Thyroid gland (tissue), 4 donors: ENCODE results near the gene BNC1. TPM values are rescaled to one million over a fixed set of nuclear protein-coding genes. Genes with fewer than 3 reads are reported as not detected.

ENCODE experiments used
- DNase-seq, 2 donors: peaks; one replicate each; pipeline ENCODE4 v3.0.0-alpha.2; 2019
- H3K27ac ChIP-seq, 3 donors: fragments of 200-600 bp; sonication (generic); 1 replicate in 2 of 3; 2 replicates in 1 of 3; pipeline ENCODE4 v1.5.1; 2016 to 2019; ENCODE audit warnings: mild to moderate bottlenecking in 1 of 3, moderate library complexity in 1 of 3
- H3K27me3 ChIP-seq: fragments of 200-600 bp; sonication (generic); one replicate; pipeline ENCODE4 v1.5.1; 2019
- H3K36me3 ChIP-seq, 2 donors: fragments of 200-600 bp; sonication (generic); one replicate each; pipeline ENCODE4 v1.5.1; 2016 to 2019
- H3K4me1 ChIP-seq, 2 donors: fragments of 200-600 bp; sonication (generic); one replicate each; pipeline ENCODE4 v1.5.1; 2017 to 2019
- H3K4me3 ChIP-seq, 3 donors: fragments of 200-600 bp; sonication (generic); replicated peaks in 1 of 3; 1 replicate in 2 of 3; 2 replicates in 1 of 3; pipeline ENCODE4 v1.5.1; 2016; ENCODE audit warnings: mild to moderate bottlenecking in 1 of 3
- H3K9me3 ChIP-seq: fragments of 200-600 bp; sonication (generic); one replicate; pipeline ENCODE4 v1.5.1; 2017
- CTCF ChIP-seq, 6 experiments: fragments of 200-600 bp in 3 of 6; fragments of 450-650 bp in 3 of 6; sonication (generic) in 3 of 6; IDR thresholded peaks; one replicate each; pipeline ENCODE4 v1.5.1; 2016 to 2019; ENCODE audit warnings: antibody characterized with exemption in 6 of 6, mild to moderate bottlenecking in 2 of 6, inconsistent platforms in 1 of 6, moderate library complexity in 1 of 6
- POLR2A ChIP-seq, 2 donors: fragments of 450-650 bp; IDR thresholded peaks; one replicate each; pipeline ENCODE4 v1.6.1; 2017; ENCODE audit warnings: antibody characterized with exemption in 2 of 2, mild to moderate bottlenecking in 2 of 2, moderate library complexity in 1 of 2
- WGBS, 2 donors: methylation state at CpG; one replicate each; pipeline ENCODE4 v1.1.5; 2017; 5-methylcytosine and 5-hydroxymethylcytosine counted together
- intact Hi-C: fragments of 100-400 bp; cut with DNase I; formaldehyde crosslinking; loops from one replicate; pipeline ENCODE4 v1.15.1; 2023
- total RNA-seq, 4 donors: library from RNA; depleted of rRNA; stranded (reverse); fragments of >200 nt; gene quantifications; one replicate each; pipeline ENCODE4 v1.2.3, GENCODE V29; 2016

The BNC1 gene
- total RNA-seq = under 1 TPM in 3 of 4 donors, not detected in 1; 0.15 to 0.94 (median 0.33) TPM

DNA sequence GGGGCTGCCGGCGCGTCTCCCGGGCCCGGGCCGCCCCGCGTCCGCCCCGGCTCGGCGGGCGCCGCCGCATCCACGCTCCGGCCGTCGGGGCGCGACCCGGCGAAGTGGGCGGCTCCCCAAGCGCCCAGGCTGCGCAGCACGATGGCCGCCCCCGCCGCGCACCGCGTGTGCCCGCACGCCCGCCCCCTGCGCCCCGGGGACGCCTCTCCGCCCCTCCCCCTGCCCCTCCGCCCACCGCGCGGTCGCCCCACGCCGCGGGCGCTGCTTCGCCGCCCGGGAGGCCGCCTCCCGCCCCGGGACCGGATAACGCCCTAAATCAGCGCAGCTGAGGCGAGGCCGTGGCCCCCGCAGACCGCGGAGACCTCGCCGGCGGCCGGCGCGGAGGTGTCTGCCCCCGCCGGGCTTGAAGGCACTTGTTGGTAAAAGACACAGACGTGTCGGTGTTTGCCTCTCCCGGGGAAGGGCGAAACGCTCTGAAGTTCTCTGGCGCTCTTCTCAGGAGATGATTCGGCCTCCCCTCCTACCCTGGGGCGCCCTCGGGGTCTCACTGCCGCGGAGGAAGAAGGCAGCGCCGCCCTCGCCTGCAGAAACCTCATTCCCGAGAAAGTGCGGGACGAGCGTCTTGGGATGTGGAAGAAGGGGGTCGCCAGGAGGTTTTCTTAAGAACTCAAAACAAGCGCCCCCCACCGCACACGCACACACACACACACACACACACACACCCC lies at the start of gene BNC1:
Gene BNC1 (minus strand): TSS at position 106 of the 725 bp plus-strand sequence. CDS start 36 bp downstream, at position 70.
- peak within 1 kb of the TSS in 2 of 3 donors; percentile 14 to 34 for H3K4me3 ChIP-seq
- H3K27me3 ChIP-seq = peaks cover 18% of the 10 kb centered on the region

DNA sequence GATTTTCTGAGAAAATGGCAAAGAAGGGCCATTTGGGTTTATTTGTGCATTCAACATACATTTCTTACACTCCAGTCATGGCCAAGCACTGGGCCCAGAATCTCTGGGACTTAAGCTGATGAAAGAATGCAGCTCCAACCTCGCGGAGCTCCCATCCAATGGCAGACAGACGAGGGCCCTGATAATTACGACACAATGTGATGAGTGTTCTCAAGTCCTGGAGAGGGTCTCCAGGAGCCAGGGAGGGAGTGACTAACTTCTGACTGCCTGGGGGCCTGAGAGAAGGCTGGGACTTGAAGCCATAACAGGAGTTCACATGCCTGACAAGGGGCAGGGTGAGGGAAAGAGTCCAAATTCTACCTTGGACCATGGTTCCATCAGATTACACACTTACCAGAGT lies 42.6 kb upstream of the BNC1 start:
- no peak for DNase-seq
- TF ChIP-seq POLR2A (IDR thresholded peaks at IDR 0.05) (no peak), CTCF (IDR thresholded peaks at IDR 0.05) (no peak)
- Histone ChIP-seq H3K27me3 (no peaks in the 10 kb centered on the region), H3K4me3 (no peak overlapping the region), H3K27ac (no peak overlapping the region), H3K36me3 (no peaks in the 10 kb centered on the region), H3K9me3 (no peaks in the 10 kb centered on the region), H3K4me1 (no peaks in the 10 kb centered on the region)
- WGBS, 2 donors = 50% methylated on average over 4 of the region's 4 CpGs
- intact Hi-C loops = no loop called here

More for the DNA sequence above, at the start of gene BNC1:
- H3K4me1 ChIP-seq = peaks cover 8 to 13% of the 10 kb centered on the region in 2 donors
- DNase-seq = no peak
- no peaks in the 10 kb centered on the region for H3K36me3 ChIP-seq
- H3K9me3 ChIP-seq = no peaks in the 10 kb centered on the region
- intact Hi-C loops = no loop called here
- TF ChIP-seq CTCF (IDR thresholded peaks at IDR 0.05) (no peak), POLR2A (IDR thresholded peaks at IDR 0.05) (no peak)
- no peak within 1 kb of the TSS for H3K27ac ChIP-seq
- 6 to 14% methylated on average over 13 to 15 of the region's 93 CpGs for WGBS, 2 donors

- Histone ChIP-seq H3K4me1 (no peaks in the 10 kb centered on the region), H3K36me3 (no peaks in the 10 kb centered on the region), H3K27me3 (no peaks in the 10 kb centered on the region), H3K4me3 (no peak overlapping the region), H3K9me3 (no peaks in the 10 kb centered on the region), H3K27ac (no peak overlapping the region)
- DNase-seq = no peak
- intact Hi-C loops = no loop called here
- TF ChIP-seq POLR2A (IDR thresholded peaks at IDR 0.05) = no peak
- no peak for TF ChIP-seq CTCF (IDR thresholded peaks at IDR 0.05)
- 33 to 60% methylated on average over 2 of the region's 2 CpGs for WGBS, 2 donors
Observed at GRCh38 chr15:83324799-83325198, 40.3 kb upstream of the BNC1 start.

DNA sequence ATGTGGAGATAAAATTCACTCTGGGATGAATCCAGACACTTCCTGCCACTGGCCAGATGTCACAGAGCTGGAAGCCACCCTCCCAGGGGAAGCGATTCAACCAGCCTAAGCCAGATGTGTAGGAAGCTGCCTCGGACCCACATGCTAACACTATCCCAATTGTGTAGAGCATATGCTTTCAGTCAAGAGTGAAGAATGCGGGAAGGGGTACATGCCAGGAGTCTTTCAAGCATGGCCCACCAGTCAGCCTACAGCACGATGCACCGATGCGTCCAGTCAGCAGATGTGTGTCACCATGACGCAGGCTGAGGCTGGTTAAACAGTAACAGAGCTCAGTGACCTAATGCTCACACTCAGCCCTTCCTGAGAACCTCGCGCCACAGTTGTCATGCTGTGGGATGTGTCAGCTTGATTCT lies 38.8 kb upstream of the BNC1 start:
- H3K4me1 ChIP-seq = no peaks in the 10 kb centered on the region
- H3K36me3 ChIP-seq = no peaks in the 10 kb centered on the region
- DNase-seq = peak in 1 of 2 donors; percentile 2
- intact Hi-C loops = no loop called here
- H3K9me3 ChIP-seq = no peaks in the 10 kb centered on the region
- no peak overlapping the region for H3K27ac ChIP-seq
- WGBS, 2 donors = 45 to 50% methylated on average over 9 of the region's 9 CpGs
- no peaks in the 10 kb centered on the region for H3K27me3 ChIP-seq
- TF ChIP-seq POLR2A (IDR thresholded peaks at IDR 0.05) (no peak), CTCF (IDR thresholded peaks at IDR 0.05) (no peak)
- H3K4me3 ChIP-seq = no peak overlapping the region

DNA sequence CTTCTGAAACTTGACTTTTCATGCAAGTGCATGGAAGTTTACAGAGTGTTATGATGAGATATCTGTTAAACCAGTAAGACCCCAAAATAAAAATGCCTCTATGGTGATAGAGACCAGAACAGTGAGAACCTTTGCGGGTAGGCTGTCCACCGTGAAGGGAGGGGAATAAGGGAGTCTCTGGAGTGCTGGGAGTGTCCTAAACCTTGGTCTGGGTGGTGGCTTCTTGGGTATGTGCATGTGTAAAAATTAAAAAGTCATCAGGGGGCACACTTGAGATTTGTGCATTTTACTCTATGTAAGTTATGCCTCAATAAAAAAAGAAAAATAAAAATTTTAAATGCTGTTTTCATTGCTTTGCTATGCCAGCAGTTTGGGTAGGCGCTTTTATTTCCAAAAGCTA lies 38.2 kb upstream of the BNC1 start:
- 87 to 94% methylated on average over 3 of the region's 3 CpGs for WGBS, 2 donors
- TF ChIP-seq POLR2A (IDR thresholded peaks at IDR 0.05) = no peak
- H3K36me3 ChIP-seq = no peaks in the 10 kb centered on the region

More for the DNA sequence above, 38.2 kb upstream of the BNC1 start:
- intact Hi-C loops = no loop called here
- no peaks in the 10 kb centered on the region for H3K4me1 ChIP-seq
- no peaks in the 10 kb centered on the region for H3K27me3 ChIP-seq
- no peak overlapping the region for H3K27ac ChIP-seq
- no peaks in the 10 kb centered on the region for H3K9me3 ChIP-seq
- no peak overlapping the region for H3K4me3 ChIP-seq
- no peak for DNase-seq
